ENCODE measurements around the gene GNG11.

GNG11 gene

DNA sequence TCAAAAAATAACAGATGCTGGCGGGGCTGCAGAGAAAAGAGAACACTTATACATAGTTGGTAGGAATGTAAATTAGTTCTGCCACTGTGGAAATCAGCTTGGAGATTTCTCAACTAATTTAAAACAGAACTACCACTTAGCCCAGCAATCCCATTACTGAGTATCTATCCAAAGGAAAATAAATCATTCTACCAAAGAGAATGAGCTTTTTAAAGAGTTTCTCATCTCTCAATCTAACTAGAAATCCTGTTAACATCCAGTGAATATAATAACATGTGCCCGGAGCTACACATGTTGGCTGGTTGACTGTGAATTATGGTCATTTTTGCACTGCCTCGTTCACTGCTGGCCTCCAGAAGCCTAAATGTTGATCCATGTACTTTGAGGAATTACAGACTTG is 43.3 kb downstream of the GNG11 start:
- no peak overlapping the region for H3K4me3 ChIP-seq (ENCODE audit: low read length)

DNA sequence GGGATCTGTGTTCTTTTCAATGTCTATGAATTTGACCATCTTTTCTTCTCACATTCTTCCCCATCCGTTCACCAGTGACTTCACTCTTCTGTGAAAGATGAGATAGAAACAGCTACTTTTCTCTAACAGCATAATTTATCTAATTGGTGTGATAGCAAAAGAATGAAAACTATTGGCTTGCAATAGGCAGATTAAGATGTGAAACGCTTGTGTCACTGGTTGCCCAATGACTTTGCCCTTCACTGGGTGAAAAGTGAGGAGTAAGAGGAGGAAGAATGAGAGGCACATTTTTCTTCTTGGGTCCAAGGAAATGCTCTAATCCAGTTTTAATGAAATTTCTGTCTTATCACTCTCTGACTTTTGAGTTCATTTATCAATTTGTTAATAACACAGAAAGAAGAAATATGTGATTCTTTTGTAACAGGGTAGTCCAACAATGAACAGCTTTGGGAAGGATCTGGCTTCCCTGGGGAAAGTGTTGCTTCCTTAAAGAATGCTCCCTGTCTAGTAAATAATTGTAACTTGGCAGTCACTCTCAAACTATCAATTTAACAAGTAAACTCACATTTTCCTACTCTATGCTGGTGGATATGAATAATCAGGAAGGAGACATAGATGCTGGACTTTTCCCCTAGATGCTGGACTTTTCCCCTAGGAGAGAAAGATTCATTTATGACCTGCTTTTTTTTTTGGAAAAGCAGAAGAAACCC is 47.5 kb downstream of the GNG11 start:
- H3K27me3 ChIP-seq (ENCODE audit: insufficient read depth, low read length), result no peaks in the 10 kb centered on the region
- H3K9me3 ChIP-seq (ENCODE audit: low read length), result no peaks in the 10 kb centered on the region
- no peaks in the 10 kb centered on the region for H3K36me3 ChIP-seq (ENCODE audit: insufficient read depth, low read length)
- no peaks in the 10 kb centered on the region for H3K4me1 ChIP-seq (ENCODE audit: insufficient read depth, low read length)
- no peak overlapping the region for H2AFZ ChIP-seq (ENCODE audit: low read depth, low read length)
- no peak overlapping the region for H3K4me3 ChIP-seq (ENCODE audit: low read length)

More for the DNA sequence above, 43.3 kb downstream of the GNG11 start:
- no peaks in the 10 kb centered on the region for H3K36me3 ChIP-seq (ENCODE audit: insufficient read depth, low read length)
- H3K9me3 ChIP-seq (ENCODE audit: low read length), result no peaks in the 10 kb centered on the region
- H2AFZ ChIP-seq (ENCODE audit: low read depth, low read length), result no peak overlapping the region
- H3K4me1 ChIP-seq (ENCODE audit: insufficient read depth, low read length), result no peaks in the 10 kb centered on the region
- H3K27me3 ChIP-seq (ENCODE audit: insufficient read depth, low read length), result no peaks in the 10 kb centered on the region

DNA sequence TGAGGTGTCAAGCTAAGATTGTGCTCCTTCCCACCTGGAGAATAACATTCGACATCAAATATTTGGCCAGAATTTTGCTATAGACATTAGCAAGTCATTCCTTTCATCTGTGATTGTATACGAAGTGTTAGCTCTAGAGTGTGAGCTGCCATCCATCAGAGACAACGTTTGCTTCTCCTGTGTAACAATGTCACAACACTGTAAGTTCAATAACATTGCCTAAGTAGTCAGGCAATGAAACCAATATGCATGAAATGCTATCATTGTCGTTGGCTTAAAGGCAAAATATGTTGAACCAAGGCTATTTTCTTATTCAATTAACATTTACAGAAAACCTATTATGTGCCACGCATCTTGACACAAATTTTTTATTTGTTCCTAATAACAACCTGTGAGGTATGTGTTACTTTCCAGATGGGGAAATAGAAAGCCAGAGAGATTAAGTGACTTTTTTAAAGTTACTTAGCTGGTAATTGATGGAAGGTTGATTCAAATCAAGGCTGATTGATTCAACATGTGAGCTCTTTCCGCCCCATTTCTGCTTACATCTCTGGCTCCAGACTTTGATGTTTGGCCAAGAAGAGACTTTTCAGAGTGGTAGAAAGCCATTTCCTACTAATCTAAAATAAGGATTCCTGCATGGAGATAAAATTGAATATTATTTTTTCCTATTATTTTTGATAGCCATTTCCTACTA is 50.6 kb downstream of the GNG11 start:
- no peaks in the 10 kb centered on the region for H3K27me3 ChIP-seq (ENCODE audit: insufficient read depth, low read length)
- H3K36me3 ChIP-seq (ENCODE audit: insufficient read depth, low read length), result no peaks in the 10 kb centered on the region
- no peak overlapping the region for H3K4me3 ChIP-seq (ENCODE audit: low read length)
- H2AFZ ChIP-seq (ENCODE audit: low read depth, low read length), result no peak overlapping the region
- no peaks in the 10 kb centered on the region for H3K4me1 ChIP-seq (ENCODE audit: insufficient read depth, low read length)
- no peaks in the 10 kb centered on the region for H3K9me3 ChIP-seq (ENCODE audit: low read length)

DNA sequence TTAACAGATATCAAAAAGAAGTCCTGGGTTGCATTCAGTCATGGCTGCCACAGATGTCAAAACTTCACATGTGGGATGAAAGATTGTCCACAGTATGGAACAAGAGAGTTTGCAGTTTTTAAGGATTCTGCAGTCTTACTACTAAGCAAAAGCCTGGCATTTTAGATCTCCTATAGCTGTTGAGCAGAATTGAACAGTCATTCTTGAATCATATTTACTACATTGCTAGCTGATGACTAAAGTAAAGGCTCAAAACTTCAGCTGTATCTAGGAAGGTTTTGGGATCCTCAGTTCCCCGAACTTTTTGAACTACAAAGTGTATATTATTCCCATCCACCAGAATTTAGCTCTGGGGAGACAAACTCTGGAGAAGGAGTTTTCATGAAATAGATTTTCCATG is 51.6 kb downstream of the GNG11 start:
- Histone ChIP-seq H3K9me3 (ENCODE audit: low read length) (no peaks in the 10 kb centered on the region), H3K36me3 (ENCODE audit: insufficient read depth, low read length) (no peaks in the 10 kb centered on the region), H3K4me1 (ENCODE audit: insufficient read depth, low read length) (no peaks in the 10 kb centered on the region), H2AFZ (ENCODE audit: low read depth, low read length) (no peak overlapping the region), H3K4me3 (ENCODE audit: low read length) (no peak overlapping the region), H3K27me3 (ENCODE audit: insufficient read depth, low read length) (no peaks in the 10 kb centered on the region)

DNA sequence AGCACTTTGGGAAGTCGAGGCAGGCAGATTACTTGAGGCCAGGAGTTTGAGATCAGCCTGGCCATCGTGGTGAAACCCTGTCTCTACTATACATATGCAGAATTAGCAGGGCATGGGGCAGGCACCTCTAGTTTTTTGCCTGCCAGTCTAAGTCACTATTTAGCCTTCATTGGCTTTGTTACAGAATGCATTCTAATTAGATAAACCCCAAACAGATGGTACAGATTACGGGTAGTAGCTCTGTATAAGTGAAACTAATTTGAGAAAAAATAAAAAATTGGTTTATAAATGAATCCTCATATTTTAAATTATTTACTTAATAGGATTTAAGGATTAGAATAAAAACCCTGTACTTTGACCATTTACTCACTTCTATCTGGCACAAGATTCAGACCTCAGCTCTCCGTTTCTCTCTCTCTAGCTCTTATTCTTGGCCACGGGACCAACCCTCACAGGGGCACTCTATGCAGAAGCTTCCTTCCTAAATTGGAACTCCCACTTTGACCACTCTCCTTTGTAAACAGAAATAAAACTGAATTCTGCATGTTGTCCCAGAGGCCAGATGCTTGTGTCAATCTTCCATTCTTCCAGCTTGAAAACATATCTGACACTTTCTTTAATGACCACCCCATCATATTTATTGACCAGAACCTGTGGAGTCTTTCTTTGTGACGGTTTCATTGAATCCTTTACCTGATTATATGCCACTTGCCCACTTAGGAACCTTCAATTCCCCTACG is 55.8 kb downstream of the GNG11 start:
- Histone ChIP-seq H3K4me1 (ENCODE audit: insufficient read depth, low read length) (no peaks in the 10 kb centered on the region), H3K27me3 (ENCODE audit: insufficient read depth, low read length) (no peaks in the 10 kb centered on the region), H3K4me3 (ENCODE audit: low read length) (no peak overlapping the region), H3K9me3 (ENCODE audit: low read length) (no peaks in the 10 kb centered on the region), H3K36me3 (ENCODE audit: insufficient read depth, low read length) (no peaks in the 10 kb centered on the region), H2AFZ (ENCODE audit: low read depth, low read length) (no peak overlapping the region)

All from neuron (in vitro differentiated cells).